ENCODE data around the gene VPS16. TPM values are rescaled to one million over a fixed set of nuclear protein-coding genes. Genes with fewer than 3 reads are reported as not detected.

The VPS16 gene
- total RNA-seq, 4 donors from 2014 or later = 29.2 to 42.2 (median 36.7) TPM

DNA sequence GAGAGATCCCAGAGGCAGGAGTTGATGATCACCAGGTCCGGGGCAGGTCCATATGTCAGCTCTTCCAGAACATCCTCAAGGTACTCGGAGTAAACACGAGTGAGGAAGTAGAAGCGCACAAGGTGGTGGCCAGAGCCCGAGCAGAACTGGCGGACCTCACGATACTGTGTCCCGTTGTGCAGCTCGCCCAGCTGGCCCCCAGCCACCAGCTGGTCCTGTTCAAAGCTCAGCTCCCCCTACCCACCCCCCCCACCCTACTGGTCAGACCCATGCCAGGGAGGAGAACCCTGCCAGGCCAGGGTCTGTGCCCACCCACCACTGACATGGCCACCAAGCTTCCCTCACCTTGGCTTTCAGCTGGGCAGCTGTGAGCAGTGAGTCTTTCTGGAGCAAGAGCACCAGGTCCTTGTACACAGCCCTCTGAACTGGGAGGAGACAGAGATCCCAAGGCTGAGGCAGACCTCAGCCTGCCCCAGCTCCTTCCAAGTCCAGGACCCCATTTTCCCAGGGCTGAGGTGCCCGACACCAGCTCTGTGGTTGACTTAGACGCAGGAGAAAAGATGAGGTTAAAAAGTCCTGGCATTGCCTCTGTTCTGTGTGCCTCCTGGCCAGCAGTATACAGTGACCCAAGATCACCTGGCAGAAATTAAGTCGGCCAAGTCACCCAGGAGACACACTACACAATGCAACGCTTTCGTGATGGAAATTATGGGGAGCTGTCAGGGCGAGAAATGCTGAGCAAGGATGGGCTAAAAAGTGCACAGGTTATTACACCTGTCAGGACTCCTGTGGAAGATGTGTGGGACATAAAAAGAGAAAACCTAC is 1.5 kb upstream of the VPS16 start:
- WGBS, 2 donors (ENCODE audit: low coverage in 1 of 2) = 98 to 100% methylated on average over 1 to 15 of the region's 15 CpGs
- TF ChIP-seq, protein P1, sequence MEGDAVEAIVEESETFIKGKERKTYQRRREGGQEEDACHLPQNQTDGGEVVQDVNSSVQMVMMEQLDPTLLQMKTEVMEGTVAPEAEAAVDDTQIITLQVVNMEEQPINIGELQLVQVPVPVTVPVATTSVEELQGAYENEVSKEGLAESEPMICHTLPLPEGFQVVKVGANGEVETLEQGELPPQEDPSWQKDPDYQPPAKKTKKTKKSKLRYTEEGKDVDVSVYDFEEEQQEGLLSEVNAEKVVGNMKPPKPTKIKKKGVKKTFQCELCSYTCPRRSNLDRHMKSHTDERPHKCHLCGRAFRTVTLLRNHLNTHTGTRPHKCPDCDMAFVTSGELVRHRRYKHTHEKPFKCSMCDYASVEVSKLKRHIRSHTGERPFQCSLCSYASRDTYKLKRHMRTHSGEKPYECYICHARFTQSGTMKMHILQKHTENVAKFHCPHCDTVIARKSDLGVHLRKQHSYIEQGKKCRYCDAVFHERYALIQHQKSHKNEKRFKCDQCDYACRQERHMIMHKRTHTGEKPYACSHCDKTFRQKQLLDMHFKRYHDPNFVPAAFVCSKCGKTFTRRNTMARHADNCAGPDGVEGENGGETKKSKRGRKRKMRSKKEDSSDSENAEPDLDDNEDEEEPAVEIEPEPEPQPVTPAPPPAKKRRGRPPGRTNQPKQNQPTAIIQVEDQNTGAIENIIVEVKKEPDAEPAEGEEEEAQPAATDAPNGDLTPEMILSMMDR (IDR thresholded peaks at IDR 0.05) = no peak
- TF ChIP-seq POLR2AphosphoS5 (IDR thresholded peaks at IDR 0.05) = no peak
- TF ChIP-seq POLR2A (IDR thresholded peaks at IDR 0.05) = no peak
- TF ChIP-seq EP300 (IDR thresholded peaks at IDR 0.05; ENCODE audit: low read depth) = no peak
- H3K27ac ChIP-seq = no peak overlapping the region

DNA sequence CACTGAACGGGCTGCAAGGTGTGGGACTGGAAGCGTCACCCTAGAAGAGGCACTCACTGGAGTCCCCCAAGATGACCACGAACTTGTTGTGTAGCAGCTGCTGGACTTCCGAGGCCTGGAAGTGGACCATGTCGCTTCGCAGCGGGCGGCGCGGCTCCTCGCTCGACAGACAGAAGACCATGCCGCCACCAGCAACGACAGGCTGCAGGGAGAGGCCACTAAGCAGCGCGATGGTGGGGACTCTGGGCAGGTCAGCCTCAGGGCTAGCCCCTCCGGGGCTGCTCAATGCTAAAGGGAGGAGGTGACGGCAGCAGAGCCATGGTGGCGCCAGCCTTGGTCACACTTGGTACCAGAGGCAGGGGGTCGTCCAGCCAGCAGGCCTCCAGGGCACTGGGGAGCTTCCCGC is 810 bp upstream of the VPS16 start:
- in situ Hi-C loops (cut with MboI; ENCODE audit: low pct_ligation_motif_present in 1 of 4, low pct_unique_long_range_greater_than_20kb in 1 of 4, low sequenced_read_pairs in 3 of 4) = no loop called here
- WGBS, 2 donors (ENCODE audit: low coverage in 1 of 2) = 89% methylated on average over 20 of the region's 21 CpGs; no CpG with 5 or more reads in 1 of the 2 donors
- DNase-seq = no peak
- peaks cover 8 to 19% (median 17%) of the 10 kb centered on the region in 4 donors for H3K4me1 ChIP-seq
- H3K27me3 ChIP-seq = no peaks in the 10 kb centered on the region
- no peaks in the 10 kb centered on the region for H3K9me3 ChIP-seq
- intact Hi-C loops (cut with DNase I; ENCODE audit: low total_unique reads) = no loop called here
- H3K36me3 ChIP-seq = no peaks in the 10 kb centered on the region
- no peak for TF ChIP-seq EP300 (IDR thresholded peaks at IDR 0.05; ENCODE audit: low read depth)
- peak overlapping the region in 3 of 4 donors; percentile 90 to 96 (median 92) for H3K4me3 ChIP-seq
- peak overlapping the region; percentile 89 to 94 (median 93) for H3K27ac ChIP-seq

More for the DNA sequence above, 1.5 kb upstream of the VPS16 start:
- no peak overlapping the region for H3K4me3 ChIP-seq
- no peaks in the 10 kb centered on the region for H3K27me3 ChIP-seq
- no peaks in the 10 kb centered on the region for H3K9me3 ChIP-seq
- in situ Hi-C loops (cut with MboI; ENCODE audit: low pct_ligation_motif_present in 1 of 4, low pct_unique_long_range_greater_than_20kb in 1 of 4, low sequenced_read_pairs in 3 of 4) (no loop called here), intact Hi-C loops (cut with DNase I; ENCODE audit: low total_unique reads) (no loop called here)
- H3K36me3 ChIP-seq = no peaks in the 10 kb centered on the region
- no peak for DNase-seq
- H3K4me1 ChIP-seq = peaks cover 8 to 19% (median 17%) of the 10 kb centered on the region in 4 donors

DNA sequence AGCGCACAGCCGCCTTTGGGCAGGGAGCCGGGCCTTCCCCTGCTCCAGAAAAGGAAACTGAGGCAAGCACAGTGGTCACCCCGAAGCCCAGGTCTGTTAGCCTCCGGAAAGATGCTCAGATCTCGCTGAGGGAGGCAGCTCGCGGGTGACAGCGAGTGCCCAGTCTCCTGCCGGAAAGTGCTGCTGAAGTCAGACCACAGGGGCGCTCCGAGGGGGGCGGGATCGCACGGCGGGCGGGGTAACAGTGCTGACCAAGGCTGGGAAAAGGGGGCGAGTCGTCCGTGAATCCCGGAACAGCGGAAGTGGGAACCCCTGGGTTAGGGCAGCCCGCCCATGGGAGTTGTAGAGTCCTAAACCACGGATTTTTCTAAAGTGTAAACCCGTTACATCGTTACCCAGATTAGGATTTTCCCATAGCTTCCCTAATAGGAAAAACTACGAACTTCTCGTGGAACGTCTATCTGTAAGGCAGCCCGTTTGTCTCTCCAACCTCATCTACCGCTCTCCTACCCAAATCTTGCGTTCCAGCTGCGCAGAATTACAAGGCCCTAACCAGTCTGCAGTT is 504 bp downstream of the VPS16 start:
- in situ Hi-C loops (cut with MboI; ENCODE audit: low pct_ligation_motif_present in 1 of 4, low pct_unique_long_range_greater_than_20kb in 1 of 4, low sequenced_read_pairs in 3 of 4) (no loop called here), intact Hi-C loops (cut with DNase I; ENCODE audit: low total_unique reads) (no loop called here)
- H3K9me3 ChIP-seq = no peaks in the 10 kb centered on the region
- TF ChIP-seq POLR2AphosphoS5 (IDR thresholded peaks at IDR 0.05) (no peak), POLR2A (IDR thresholded peaks at IDR 0.05) (no peak), EP300 (IDR thresholded peaks at IDR 0.05; ENCODE audit: low read depth) (no peak)
- TF ChIP-seq, protein P1 (IDR thresholded peaks at IDR 0.05) = no peak
- 8 to 24% methylated on average over 7 to 31 of the region's 33 CpGs for WGBS, 2 donors (ENCODE audit: low coverage in 1 of 2)
- H3K27ac ChIP-seq = peak overlapping the region; percentile 89 to 94 (median 93)
- H3K4me3 ChIP-seq = peak overlapping the region; percentile 74 to 96 (median 91)
- H3K27me3 ChIP-seq = no peaks in the 10 kb centered on the region
- peak; percentile 53 for DNase-seq
- peaks cover 8 to 19% (median 17%) of the 10 kb centered on the region in 4 donors for H3K4me1 ChIP-seq
- no peaks in the 10 kb centered on the region for H3K36me3 ChIP-seq

DNA sequence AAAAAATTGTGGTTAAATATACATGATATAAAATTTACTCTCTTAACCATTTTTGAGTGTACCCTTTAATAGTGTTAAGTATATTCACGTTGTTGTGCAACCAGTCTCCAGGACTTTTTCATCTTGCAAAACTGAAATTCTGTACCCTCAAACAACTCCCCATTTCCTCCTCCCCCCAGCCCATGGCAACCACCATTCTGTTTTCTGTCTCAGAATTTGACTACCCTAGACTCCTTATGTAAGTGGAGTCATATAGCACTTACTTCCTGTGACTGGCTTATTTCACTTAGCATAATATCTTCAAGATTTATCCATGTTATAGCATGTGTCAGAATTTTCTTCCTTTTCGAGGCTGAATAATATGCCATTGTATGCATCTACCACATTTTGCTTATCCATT is 5.1 kb downstream of the VPS16 start:
- WGBS, 2 donors (ENCODE audit: low coverage in 1 of 2) = 33 to 79% methylated on average over 1 to 2 of the region's 2 CpGs
- no peaks in the 10 kb centered on the region for H3K27me3 ChIP-seq
- in situ Hi-C loops (cut with MboI; ENCODE audit: low pct_ligation_motif_present in 1 of 4, low pct_unique_long_range_greater_than_20kb in 1 of 4, low sequenced_read_pairs in 3 of 4) = no loop called here
- peaks cover 8 to 11% (median 10%) of the 10 kb centered on the region in 4 donors for H3K4me1 ChIP-seq
- intact Hi-C loops (cut with DNase I; ENCODE audit: low total_unique reads) = no loop called here
- H3K36me3 ChIP-seq = no peaks in the 10 kb centered on the region
- DNase-seq = no peak
- TF ChIP-seq, protein P1 (IDR thresholded peaks at IDR 0.05) = no peak
- TF ChIP-seq POLR2AphosphoS5 (IDR thresholded peaks at IDR 0.05) = no peak
- no peak for TF ChIP-seq EP300 (IDR thresholded peaks at IDR 0.05; ENCODE audit: low read depth)
- TF ChIP-seq POLR2A (IDR thresholded peaks at IDR 0.05) = no peak
- no peaks in the 10 kb centered on the region for H3K9me3 ChIP-seq
- no peak overlapping the region for H3K27ac ChIP-seq
- H3K4me3 ChIP-seq = no peak overlapping the region

Measured in transverse colon (tissue), 4 donors.